H1 (cell line): Measurements from ENCODE around the gene EIF4E. TPM values are rescaled to one million over a fixed set of nuclear protein-coding genes. Genes with fewer than 3 reads are reported as not detected.

Experiments
- CTCF ChIA-PET: fragments of 300-600 bp; sonication (Branson Sonifier 250); formaldehyde crosslinking; loops from one replicate; lab custom pipeline; 2021; ENCODE audit not compliant: partially characterized antibody; lab: Charles Lee
- POLR2A ChIA-PET: fragments of 300-600 bp; sonication (Branson Sonifier 250); formaldehyde crosslinking; loops from one replicate; lab custom pipeline; 2021; ENCODE audit warnings: inconsistent platforms; ENCODE audit not compliant: partially characterized antibody; lab: Charles Lee
- DNase-seq, 2 experiments: peaks; one replicate each; pipeline versions ENCODE4 v3.0.0 to v3.0.0-alpha.2; 2010 to 2022; ENCODE audit warnings: low spot score in 2 of 2, low read depth in 1 of 2, mixed read lengths in 1 of 2
- FAIRE-seq: peaks from 2 replicates; lab custom pipeline; 2011; peaks lifted over from hg19 to GRCh38; lab: Jason Lieb, UNC
- H2AFZ ChIP-seq: 2 replicates; pipeline ENCODE4 v1.8.1; 2012; ENCODE audit warnings: low read length, inconsistent platforms
- H2AK5ac ChIP-seq: 2 replicates; pipeline ENCODE4 v1.6.1; 2013; ENCODE audit warnings: low read depth, low read length
- H2BK120ac ChIP-seq: replicated peaks from 2 replicates; pipeline ENCODE3; 2013; ENCODE audit warnings: low read depth, low read length, inconsistent platforms
- H2BK12ac ChIP-seq: 2 replicates; pipeline ENCODE4 v1.6.1; 2013; ENCODE audit warnings: low read depth, low read length
- H2BK15ac ChIP-seq: 2 replicates; pipeline ENCODE4 v1.6.1; 2013; ENCODE audit warnings: low read length
- H2BK20ac ChIP-seq: 2 replicates; pipeline ENCODE4 v1.6.1; 2013; ENCODE audit warnings: low read length
- H2BK5ac ChIP-seq: 2 replicates; pipeline ENCODE4 v1.6.1; 2013; ENCODE audit warnings: low read depth, low read length
- H3K14ac ChIP-seq: 2 replicates; pipeline ENCODE4 v1.6.1; 2013; ENCODE audit warnings: inconsistent platforms; ENCODE audit not compliant: insufficient read length
- H3K18ac ChIP-seq: 2 replicates; pipeline ENCODE4 v1.6.1; 2013; ENCODE audit warnings: low read length; ENCODE audit errors: extremely low read depth
- H3K23ac ChIP-seq: 2 replicates; pipeline ENCODE4 v1.6.1; 2013; ENCODE audit warnings: inconsistent platforms; ENCODE audit not compliant: insufficient read length
- H3K23me2 ChIP-seq: 2 replicates; pipeline ENCODE4 v1.6.1; 2013; ENCODE audit warnings: low read depth, low read length
- H3K27ac ChIP-seq: 2 replicates; pipeline ENCODE4 v1.6.1; 2011; ENCODE audit warnings: low read depth, low read length, inconsistent platforms
- H3K27me3 ChIP-seq, 4 experiments: replicated peaks in 1 of 4; 1 replicate in 1 of 4; 2 replicates in 3 of 4; pipeline versions ENCODE4 v1.6.1 to v1.8.1; 2011 to 2013; ENCODE audit warnings: low read length in 3 of 4, mild to moderate bottlenecking in 3 of 4, inconsistent platforms in 2 of 4, mixed read lengths in 2 of 4, moderate library complexity in 1 of 4; ENCODE audit not compliant: control insufficient read depth in 3 of 4, insufficient read depth in 3 of 4; ENCODE audit errors: extremely low read depth in 1 of 4
- H3K36me3 ChIP-seq, 4 experiments: 2 replicates each; pipeline versions ENCODE4 v1.6.1 to v1.8.1; 2011 to 2013; ENCODE audit warnings: mild to moderate bottlenecking in 4 of 4, low read length in 3 of 4, moderate library complexity in 2 of 4, control low read depth in 1 of 4, inconsistent platforms in 1 of 4; ENCODE audit not compliant: insufficient read depth in 4 of 4, control insufficient read depth in 2 of 4
- H3K4ac ChIP-seq: replicated peaks from 2 replicates; pipeline ENCODE3; 2013; ENCODE audit warnings: low read length, low read depth, mixed read lengths, inconsistent platforms; ENCODE audit not compliant: insufficient read length
- H3K4me1 ChIP-seq, 4 experiments: replicated peaks in 1 of 4; 1 replicate in 1 of 4; 2 replicates in 3 of 4; pipeline versions ENCODE4 v1.6.1 to v1.8.1; 2011 to 2013; ENCODE audit warnings: low read length in 3 of 4, inconsistent platforms in 2 of 4, mixed read lengths in 1 of 4; ENCODE audit not compliant: insufficient read depth in 4 of 4, control insufficient read depth in 3 of 4
- H3K4me2 ChIP-seq, 2 experiments: 2 replicates each; pipeline versions ENCODE4 v1.6.1 to v1.8.1; 2011 to 2013; ENCODE audit warnings: low read depth in 2 of 2, low read length in 2 of 2, control low read depth in 1 of 2, inconsistent platforms in 1 of 2, mild to moderate bottlenecking in 1 of 2; ENCODE audit not compliant: insufficient read depth in 1 of 2
- H3K4me3 ChIP-seq, 4 experiments: fragments of 200-600, 300-600 bp in 1 of 4; sonication (generic), shearing (Covaris generic), sonication (Bioruptor Twin) in 1 of 4; 2 replicates each; pipeline versions ENCODE4 v1.5.1 to v1.8.1; 2011 to 2016; ENCODE audit warnings: low read length in 4 of 4, low read depth in 3 of 4, control low read depth in 2 of 4, inconsistent platforms in 2 of 4, mild to moderate bottlenecking in 2 of 4, mixed read lengths in 1 of 4, moderate library complexity in 1 of 4; ENCODE audit not compliant: insufficient read depth in 2 of 4; ENCODE audit errors: extremely low read depth in 1 of 4
- H3K56ac ChIP-seq: replicated peaks from 2 replicates; pipeline ENCODE3; 2013; ENCODE audit warnings: low read depth, mild to moderate bottlenecking, mixed read lengths, low read length, inconsistent platforms; ENCODE audit not compliant: insufficient read length
- H3K79me1 ChIP-seq: 2 replicates; pipeline ENCODE4 v1.6.1; 2013; ENCODE audit warnings: low read depth, low read length, control low read depth
- H3K79me2 ChIP-seq, 2 experiments: 2 replicates each; pipeline versions ENCODE4 v1.6.1 to v1.8.1; 2012 to 2013; ENCODE audit warnings: low read length in 2 of 2, mild to moderate bottlenecking in 2 of 2, inconsistent platforms in 1 of 2; ENCODE audit not compliant: insufficient read depth in 2 of 2, control insufficient read depth in 1 of 2
- H3K9ac ChIP-seq, 4 experiments: replicated peaks in 1 of 4; 1 replicate in 1 of 4; 2 replicates in 3 of 4; pipeline versions ENCODE4 v1.6.1 to v1.8.1; 2011 to 2013; ENCODE audit warnings: low read depth in 3 of 4, low read length in 3 of 4, control low read depth in 2 of 4, mild to moderate bottlenecking in 2 of 4, moderate library complexity in 2 of 4, inconsistent platforms in 1 of 4; ENCODE audit errors: extremely low read depth in 1 of 4
- H3K9me3 ChIP-seq, 2 experiments: 2 replicates each; pipeline versions ENCODE4 v1.6.1 to v1.8.1; 2012 to 2013; ENCODE audit warnings: mild to moderate bottlenecking in 2 of 2, moderate library complexity in 2 of 2, control low read depth in 1 of 2, inconsistent platforms in 1 of 2, low read depth in 1 of 2, low read length in 1 of 2, mixed read lengths in 1 of 2; ENCODE audit not compliant: insufficient read depth in 2 of 2
- H4K20me1 ChIP-seq, 2 experiments: replicated peaks in 1 of 2; 2 replicates each; pipeline versions ENCODE3 to v1.8.1; 2011 to 2013; ENCODE audit warnings: inconsistent platforms in 2 of 2, low read length in 2 of 2, mild to moderate bottlenecking in 1 of 2; ENCODE audit not compliant: insufficient read depth in 2 of 2, control insufficient read depth in 1 of 2
- H4K5ac ChIP-seq: 2 replicates; pipeline ENCODE4 v1.6.1; 2013; ENCODE audit warnings: low read length, low read depth, mixed read lengths, inconsistent platforms; ENCODE audit not compliant: insufficient read length
- H4K8ac ChIP-seq: 2 replicates; pipeline ENCODE4 v1.8.0; 2013; ENCODE audit warnings: mild to moderate bottlenecking, moderate library complexity, low read length, inconsistent platforms; ENCODE audit not compliant: insufficient read depth; ENCODE audit errors: extremely low read depth
- H4K91ac ChIP-seq: replicated peaks from 2 replicates; pipeline ENCODE3; 2013; ENCODE audit warnings: low read length, mixed read lengths, inconsistent platforms; ENCODE audit not compliant: insufficient read length
- BACH1 ChIP-seq: IDR thresholded peaks from 2 replicates; pipeline ENCODE4 v1.6.1; 2012; ENCODE audit warnings: low read length, improper control_type of control experiment
- CBX5 ChIP-seq: fragments of 300-800, 300-1000 bp; sonication (generic); IDR thresholded peaks from 2 replicates; pipeline ENCODE4 v1.7.1; 2016; ENCODE audit warnings: antibody characterized with exemption, low read length, low read depth
- CBX8 ChIP-seq: fragments of 300-800, 300-1000 bp; sonication (generic); IDR thresholded peaks from 2 replicates; pipeline ENCODE4 v1.7.1; 2016; ENCODE audit warnings: low read depth, low read length, borderline replicate concordance
- CHD1 ChIP-seq: IDR thresholded peaks from 2 replicates; pipeline ENCODE4 v1.6.1; 2012; ENCODE audit warnings: low read depth, low read length, improper control_type of control experiment
- FOSL1 ChIP-seq: IDR thresholded peaks from 2 replicates; pipeline ENCODE4 v1.6.1; 2011; ENCODE audit warnings: mild to moderate bottlenecking, low read depth, low read length, moderate library complexity; ENCODE audit not compliant: insufficient read depth
- GABPA ChIP-seq: IDR thresholded peaks from 2 replicates; pipeline ENCODE4 v1.6.1; 2011; ENCODE audit warnings: mild to moderate bottlenecking, low read length, moderate library complexity, borderline replicate concordance; ENCODE audit not compliant: insufficient read depth
- GTF2F1 ChIP-seq: IDR thresholded peaks from 2 replicates; pipeline ENCODE4 v1.6.1; 2012; ENCODE audit warnings: low read depth, low read length, improper control_type of control experiment, borderline replicate concordance
- RFX5 ChIP-seq: IDR thresholded peaks from 2 replicates; pipeline ENCODE4 v1.6.1; 2011; ENCODE audit warnings: low read depth, low read length, improper control_type of control experiment, borderline replicate concordance
- SAP30 ChIP-seq: fragments of 300-600 bp; sonication (generic); IDR thresholded peaks from 2 replicates; pipeline ENCODE4 v1.7.1; 2012; ENCODE audit warnings: low read length, moderate library complexity, mild to moderate bottlenecking, inconsistent platforms; ENCODE audit not compliant: insufficient read depth, insufficient replicate concordance
- SP4 ChIP-seq: IDR thresholded peaks from 2 replicates; pipeline ENCODE4 v1.6.1; 2012; ENCODE audit warnings: low read length, inconsistent platforms
- SUZ12 ChIP-seq: fragments of 200-600 bp; sonication (generic); IDR thresholded peaks from 2 replicates; pipeline ENCODE4 v1.6.1; 2012; ENCODE audit warnings: mild to moderate bottlenecking, inconsistent platforms, low read length, moderate library complexity, mixed read lengths
- TAF7 ChIP-seq: optimal IDR thresholded peaks from 2 replicates; pipeline ENCODE3; 2011; ENCODE audit warnings: low read depth, mild to moderate bottlenecking, inconsistent platforms, low read length, moderate library complexity, borderline replicate concordance
- TCF12 ChIP-seq: IDR thresholded peaks from 2 replicates; pipeline ENCODE4 v1.6.1; 2011; ENCODE audit warnings: low read depth, mild to moderate bottlenecking, low read length
- YY1 ChIP-seq: IDR thresholded peaks from 2 replicates; pipeline ENCODE4 v1.6.1; 2011; ENCODE audit warnings: low read depth, mild to moderate bottlenecking, low read length
- WGBS, 2 experiments: shearing (Covaris generic) in 1 of 2; methylation state at CpG; one replicate each; pipeline versions ENCODE4 v1.1.6 to v1.1.7; 2013 to 2015; ENCODE audit warnings: low lambda C conversion rate in 2 of 2, mixed read lengths in 2 of 2, inconsistent platforms in 1 of 2, low coverage in 1 of 2, missing lambda C conversion rate in 1 of 2; ENCODE audit not compliant: insufficient replicate concordance in 2 of 2, insufficient coverage in 1 of 2, insufficient read length in 1 of 2; ENCODE audit errors: extremely low coverage in 1 of 2, missing lambda C conversion rate in 1 of 2; 5-methylcytosine and 5-hydroxymethylcytosine counted together
- polyA plus RNA-seq, 7 experiments: library from polyadenylated mRNA; depleted of rRNA in 3 of 7; stranded (reverse) in 5 of 7; unstranded in 2 of 7; fragments of >200 nt in 5 of 7; fragments of 200-250 nt in 2 of 7; gene quantifications; 1 replicate in 5 of 7; 2 replicates in 1 of 7; 4 replicates in 1 of 7; pipeline versions ENCODE4 v1.2.1 to v1.2.3, GENCODE V29; 2011 to 2013; ENCODE audit warnings: missing spikeins in 2 of 7, mixed read lengths in 2 of 7
- total RNA-seq: library from RNA; stranded (reverse); fragmentation: NEBNext Ultra II Directional; extraction: Animal tissue kit (Norgen Biotek cat#: 25700); gene quantifications from 2 replicates; pipeline ENCODE4 v1.2.1, GENCODE V29; 2021
- TF ChIP-seq, protein P1 (sequence below): IDR thresholded peaks from 2 replicates; pipeline ENCODE4 v1.6.1; 2012; ENCODE audit warnings: inconsistent platforms

Gene EIF4E
- total and polyA plus RNA-seq, 2 of the 8 experiments (the other 6 are each of a cell fraction or from before 2014, with no cell fraction given) = 59.6 to 185 TPM

DNA sequence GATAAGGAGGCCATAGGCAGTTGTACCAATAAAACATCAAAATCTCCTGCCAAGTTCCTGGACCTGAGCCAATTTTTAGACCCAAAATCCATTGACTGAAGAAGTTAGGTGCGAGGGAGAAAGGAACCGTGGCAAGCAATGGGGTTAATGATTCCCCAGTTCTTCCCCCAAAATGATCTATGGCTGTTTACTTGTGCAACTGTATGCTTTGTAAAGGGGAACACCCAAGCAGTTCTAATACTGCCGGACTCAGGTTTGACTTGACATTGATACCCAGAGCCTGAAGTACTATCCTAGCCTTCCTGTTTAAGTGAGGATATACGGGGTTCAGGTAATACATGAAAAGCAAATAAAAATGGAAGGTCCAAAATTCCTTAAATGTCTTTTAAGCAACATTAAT, 6.7 kb upstream of the EIF4E start:
- Histone ChIP-seq H4K91ac (no peak overlapping the region), H2AFZ (no peak overlapping the region), H3K9me3 (peaks cover 9 to 13% of the 10 kb centered on the region in 2 experiments), H3K27me3 (no peaks in the 10 kb centered on the region), H3K79me1 (no peaks in the 10 kb centered on the region), H2BK5ac (no peak overlapping the region), H3K18ac (no peak overlapping the region), H2BK20ac (no peak overlapping the region), H3K4me2 (no peak overlapping the region), H3K56ac (no peak overlapping the region), H3K79me2 (no peaks in the 10 kb centered on the region), H2BK15ac (no peak overlapping the region), H4K8ac (no peak overlapping the region), H3K27ac (no peak overlapping the region), H3K23me2 (no peaks in the 10 kb centered on the region), H3K4me1 (peaks cover 0 to 8% (median 2%) of the 10 kb centered on the region in 4 experiments; a peak in 3 of 7 replicates), H3K9ac (no peak overlapping the region), H3K36me3 (peaks cover 0 to 2% (median 0%) of the 10 kb centered on the region in 4 experiments; a peak in 1 of 8 replicates), H3K4me3 (no peak overlapping the region), H2AK5ac (no peak overlapping the region), H3K14ac (no peak overlapping the region), H3K4ac (no peak overlapping the region), H2BK12ac (0 out of 2 replicates have a peak overlapping the region, but pooled peaks have one; percentile 60), H4K5ac (no peak overlapping the region), H4K20me1 (no peaks in the 10 kb centered on the region), H2BK120ac (peak overlapping the region; percentile 33), H3K23ac (no peak overlapping the region)
- no peak for FAIRE-seq
- ChIA-PET CTCF (no interaction called here), POLR2A (no interaction called here)
- no peak for DNase-seq
- WGBS, 2 experiments = 91% methylated on average over 4 of the region's 4 CpGs; no CpG with 5 or more reads in 1 of the 2 experiments
- TF ChIP-seq TCF12 (no peak), SP4 (no peak), YY1 (no peak), SAP30 (no peak), CBX8 (no peak), GABPA (no peak), BACH1 (no peak), GTF2F1 (no peak), CHD1 (no peak), CBX5 (no peak), RFX5 (no peak), FOSL1 (no peak), SUZ12 (no peak), TAF7 (no peak)
- TF ChIP-seq, protein P1, sequence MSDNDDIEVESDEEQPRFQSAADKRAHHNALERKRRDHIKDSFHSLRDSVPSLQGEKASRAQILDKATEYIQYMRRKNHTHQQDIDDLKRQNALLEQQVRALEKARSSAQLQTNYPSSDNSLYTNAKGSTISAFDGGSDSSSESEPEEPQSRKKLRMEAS = no peak
